HepG2 (cell line): ENCODE data around the gene SLIRP. TPM values are rescaled to one million over a fixed set of nuclear protein-coding genes. Genes with fewer than 3 reads are reported as not detected.
A peak's percentile ranks its signal among the peaks of the same experiment; 100 is the strongest.

ENCODE experiments used
- ATAC-seq: fragments of 200-7000 bp; cut with Tn5 transposase; 3 replicates; pipeline ENCODE4 v1.9.1; 2020; ENCODE audit warnings: mild to moderate bottlenecking, moderate library complexity
- BruUV-seq: library from RNA; stranded (reverse); fragments of 400-500 nt; replicated peaks from 2 replicates; lab custom pipeline; 2021; lab: Mats Ljungman, UMichigan
- CTCF ChIA-PET: fragments of 300-600 bp; formaldehyde crosslinking; extraction: SDS; loops from one replicate; lab custom pipeline; 2021; ENCODE audit warnings: low total read pairs, inconsistent platforms, low intra/inter-chr PET ratio; lab: Yijun Ruan, JAX
- POLR2A ChIA-PET: fragments of 350-600 bp; sonication (Branson Sonifier 250); formaldehyde crosslinking; loops from one replicate; lab custom pipeline; 2020; ENCODE audit warnings: antibody characterized with exemption, inconsistent platforms; lab: Yijun Ruan, JAX
- DNase-seq: peaks from one replicate; pipeline ENCODE4 v3.0.0-alpha.2; 2015; ENCODE audit warnings: low spot score
- FAIRE-seq: peaks from 3 replicates; lab custom pipeline; 2011; peaks lifted over from hg19 to GRCh38; lab: Jason Lieb, UNC
- H2AFZ ChIP-seq: one replicate; pipeline ENCODE4 v1.6.1; 2011; ENCODE audit warnings: low read length, inconsistent platforms
- H3K27ac ChIP-seq: fragments of 300-600 bp; 3 replicates; pipeline ENCODE4 v1.8.0; 2011; ENCODE audit warnings: mixed run types, mild to moderate bottlenecking, mixed read lengths, low read length, inconsistent platforms; ENCODE audit not compliant: insufficient read depth; ENCODE audit errors: extremely low read length
- H3K27me3 ChIP-seq, 2 experiments: fragments of 200-600 bp in 1 of 2; 2 replicates in 1 of 2; 3 replicates in 1 of 2; pipeline versions ENCODE4 v1.6.0 to v1.8.0; 2011; ENCODE audit warnings: low read length in 2 of 2, mild to moderate bottlenecking in 2 of 2, moderate library complexity in 2 of 2, inconsistent platforms in 1 of 2; ENCODE audit not compliant: insufficient read depth in 2 of 2, control insufficient read depth in 1 of 2
- H3K36me3 ChIP-seq, 2 experiments: fragments of 200-600 bp in 1 of 2; replicated peaks in 1 of 2; 2 replicates in 1 of 2; 3 replicates in 1 of 2; pipeline versions ENCODE4 v1.5.1 to v1.8.0; 2011; ENCODE audit warnings: low read length in 2 of 2, inconsistent platforms in 1 of 2; ENCODE audit not compliant: insufficient read depth in 2 of 2, control insufficient read depth in 1 of 2
- H3K4me1 ChIP-seq: 2 replicates; pipeline ENCODE4 v1.5.1; 2012; ENCODE audit warnings: low read length, inconsistent platforms; ENCODE audit not compliant: insufficient read depth
- H3K4me2 ChIP-seq: 2 replicates; pipeline ENCODE4 v1.6.0; 2011; ENCODE audit warnings: low read depth, low read length, inconsistent platforms
- H3K4me3 ChIP-seq, 3 experiments: fragments of 200-600 bp in 1 of 3; sonication (generic), shearing (Covaris generic) in 1 of 3; replicated peaks in 1 of 3; 2 replicates each; pipeline ENCODE4 v1.5.1; 2011 to 2016; ENCODE audit warnings: low read length in 3 of 3, inconsistent platforms in 2 of 3, low read depth in 2 of 3, mild to moderate bottlenecking in 2 of 3, control low read depth in 1 of 3, mixed read lengths in 1 of 3; ENCODE audit not compliant: insufficient read depth in 1 of 3
- H3K79me2 ChIP-seq: one replicate; pipeline ENCODE4 v1.6.1; 2011; ENCODE audit warnings: low read length, inconsistent platforms; ENCODE audit not compliant: insufficient read depth
- H3K9ac ChIP-seq: 2 replicates; pipeline ENCODE4 v1.6.0; 2011; ENCODE audit warnings: mild to moderate bottlenecking, low read depth, low read length, inconsistent platforms; ENCODE audit not compliant: insufficient read depth
- H3K9me3 ChIP-seq: 2 replicates; pipeline ENCODE4 v1.5.1; 2012; ENCODE audit warnings: mild to moderate bottlenecking, low read length
- H4K20me1 ChIP-seq: 2 replicates; pipeline ENCODE4 v1.6.0; 2011; ENCODE audit warnings: inconsistent platforms, mild to moderate bottlenecking, low read length, moderate library complexity; ENCODE audit not compliant: insufficient read depth
- ARNT2 ChIP-seq: sonication (generic); formaldehyde crosslinking; IDR thresholded peaks from 2 replicates; pipeline ENCODE4 v1.8.0; 2022; ENCODE audit warnings: mild to moderate bottlenecking, low read depth, missing genetic modification reagents, moderate library complexity
- ATF7 ChIP-seq, 2 experiments: fragments of 450-650 bp in 1 of 2; sonication (generic) in 1 of 2; formaldehyde crosslinking in 1 of 2; IDR thresholded peaks; 2 replicates each; pipeline versions ENCODE4 v1.4.0 to v1.6.1; 2016 to 2020; ENCODE audit warnings: antibody characterized with exemption in 1 of 2, mild to moderate bottlenecking in 1 of 2, missing genetic modification reagents in 1 of 2
- DBP ChIP-seq: sonication (generic); formaldehyde crosslinking; IDR thresholded peaks from 2 replicates; pipeline ENCODE4 v1.4.0; 2020; ENCODE audit warnings: missing genetic modification reagents; ENCODE audit errors: not compliant biosample characterization
- ETS1 ChIP-seq: sonication (generic); formaldehyde crosslinking; IDR thresholded peaks from 2 replicates; pipeline ENCODE4 v1.4.0; 2020; ENCODE audit warnings: missing genetic modification reagents
- HNRNPH1 ChIP-seq: fragments of 200-400 bp; formaldehyde crosslinking; optimal IDR thresholded peaks from 2 replicates; pipeline ENCODE3; 2017; ENCODE audit warnings: mild to moderate bottlenecking, low read depth, low read length
- TAF1 ChIP-seq: sonication (generic); formaldehyde crosslinking; IDR thresholded peaks from 2 replicates; pipeline ENCODE4 v1.4.0; 2020; ENCODE audit warnings: missing genetic modification reagents
- THAP11 ChIP-seq: IDR thresholded peaks from 2 replicates; pipeline ENCODE4 v1.6.1; 2016; ENCODE audit warnings: missing biosample characterization, missing genetic modification reagents
- ZNF276 ChIP-seq: sonication (generic); formaldehyde crosslinking; IDR thresholded peaks from 2 replicates; pipeline ENCODE4 v1.4.0; 2020; ENCODE audit warnings: mild to moderate bottlenecking, low read depth, missing genetic modification reagents
- ZNF33B ChIP-seq: sonication (generic); formaldehyde crosslinking; IDR thresholded peaks from 2 replicates; pipeline ENCODE4 v1.5.1; 2020; ENCODE audit warnings: mild to moderate bottlenecking, missing genetic modification reagents
- ZSCAN5A ChIP-seq: sonication (generic); formaldehyde crosslinking; IDR thresholded peaks from 2 replicates; pipeline ENCODE4 v1.8.0; 2022; ENCODE audit warnings: mild to moderate bottlenecking, missing genetic modification reagents, borderline replicate concordance
- WGBS: methylation state at CpG from one replicate; pipeline ENCODE4 v1.1.6; 2017; ENCODE audit warnings: low lambda C conversion rate; 5-methylcytosine and 5-hydroxymethylcytosine counted together
- in situ Hi-C: cut with HindIII; loops from 2 replicates; pipeline ENCODE4 v1.10.0; 2017; ENCODE audit warnings: low pct_unique_long_range_greater_than_20kb; ENCODE audit not compliant: extremely low pct_ligation_motif_present
- intact Hi-C: fragments of 100-400 bp; cut with micrococcal nuclease; formaldehyde crosslinking; loops from one replicate; pipeline ENCODE4 v1.10.0; 2022; ENCODE audit not compliant: unreplicated experiment
- polyA plus RNA-seq, 8 experiments: library from polyadenylated mRNA; depleted of rRNA in 3 of 8; stranded (reverse) in 7 of 8; unstranded in 1 of 8; fragments of >200 nt; fragmentation: Illumina TruSeq in 4 of 8; extraction: Trizol in 4 of 8; gene quantifications; 2 replicates each; pipeline versions ENCODE4 v1.2.1 to v1.2.3, GENCODE V29; 2011 to 2016; ENCODE audit warnings: low read depth in 4 of 8, missing spikeins in 1 of 8, mixed read lengths in 1 of 8; ENCODE audit not compliant: insufficient read depth in 1 of 8
- total RNA-seq, 5 experiments: library from RNA; depleted of rRNA; stranded (reverse); fragments of >200 nt; fragmentation: Illumina TruSeq; extraction: Trizol; gene quantifications; 2 replicates each; pipeline ENCODE4 v1.2.3, GENCODE V29; 2016; ENCODE audit warnings: low read depth in 1 of 5

SLIRP gene
- total and polyA plus RNA-seq, 2 of the 13 experiments (the other 11 are each of a cell fraction or from before 2014, with no cell fraction given), result 281 to 548 TPM

GRCh38 chr14:77721437-77721836 is 13.5 kb downstream of the SLIRP start:
- H3K36me3 ChIP-seq, result peaks cover 15 to 84% of the 10 kb centered on the region in 2 experiments
- intact Hi-C loops, result no loop called here

GRCh38 chr14:77722301-77722700 is 14.4 kb downstream of the SLIRP start:
- WGBS, result 96% methylated on average over 3 of the region's 3 CpGs
- DNase-seq (no peak), FAIRE-seq (no peak), ATAC-seq (no peak)
- BruUV-seq, result no TSS peak
- H3K27me3 ChIP-seq, result no peaks in the 10 kb centered on the region
- H3K9ac ChIP-seq, result no peak overlapping the region
- in situ Hi-C loops, result no loop called here
- no peaks in the 10 kb centered on the region for H3K4me1 ChIP-seq
- H3K27ac ChIP-seq, result no peak overlapping the region
- H3K79me2 ChIP-seq, result no peaks in the 10 kb centered on the region
- H3K36me3 ChIP-seq, result peaks cover 17 to 86% of the 10 kb centered on the region in 2 experiments
- ChIA-PET POLR2A (no interaction called here), CTCF (no interaction called here)
- H3K4me2 ChIP-seq, result no peak overlapping the region
- intact Hi-C loops, result no loop called here
- no peak overlapping the region for H2AFZ ChIP-seq
- H3K4me3 ChIP-seq, result no peak overlapping the region
- no peaks in the 10 kb centered on the region for H4K20me1 ChIP-seq
- no peaks in the 10 kb centered on the region for H3K9me3 ChIP-seq
- TF ChIP-seq ARNT2 (no peak), ZNF33B (CRISPR knock-in tag) (no peak), DBP (CRISPR knock-in tag) (no peak), ATF7 (IDR thresholded peaks at IDR 0.05) (no peak), ATF7 (CRISPR knock-in tag; IDR thresholded peaks at IDR 0.05) (no peak), TAF1 (CRISPR knock-in tag) (no peak), HNRNPH1 (no peak), ZNF276 (CRISPR knock-in tag) (no peak), ZSCAN5A (CRISPR knock-in tag) (no peak), ETS1 (CRISPR knock-in tag) (no peak)

More at GRCh38 chr14:77721437-77721836, 13.5 kb downstream of the SLIRP start:
- Histone ChIP-seq H3K9ac (no peak overlapping the region), H2AFZ (no peak overlapping the region), H3K9me3 (no peaks in the 10 kb centered on the region), H3K27me3 (no peaks in the 10 kb centered on the region), H3K27ac (no peak overlapping the region), H3K4me1 (no peaks in the 10 kb centered on the region), H3K4me3 (no peak overlapping the region), H3K4me2 (no peak overlapping the region), H4K20me1 (no peaks in the 10 kb centered on the region), H3K79me2 (no peaks in the 10 kb centered on the region)
- BruUV-seq, result no TSS peak
- CTCF ChIA-PET, result no interaction called here
- no peak for FAIRE-seq
- DNase-seq, result no peak
- 97% methylated on average over 5 of the region's 5 CpGs for WGBS
- POLR2A ChIA-PET, result interaction anchor here (0.7 kb wide), 1 partner anchor 9 kb away, joined by 3 read pairs; no protein-coding TSS in a partner anchor
- in situ Hi-C loops, result no loop called here
- TF ChIP-seq ATF7 (IDR thresholded peaks at IDR 0.05) (peak; percentile 50), ATF7 (CRISPR knock-in tag; IDR thresholded peaks at IDR 0.05) (no peak), THAP11 (CRISPR knock-in tag) (no peak)
- ATAC-seq, result no peak
